ENCODE results near the gene PABPC4L.

DNA sequence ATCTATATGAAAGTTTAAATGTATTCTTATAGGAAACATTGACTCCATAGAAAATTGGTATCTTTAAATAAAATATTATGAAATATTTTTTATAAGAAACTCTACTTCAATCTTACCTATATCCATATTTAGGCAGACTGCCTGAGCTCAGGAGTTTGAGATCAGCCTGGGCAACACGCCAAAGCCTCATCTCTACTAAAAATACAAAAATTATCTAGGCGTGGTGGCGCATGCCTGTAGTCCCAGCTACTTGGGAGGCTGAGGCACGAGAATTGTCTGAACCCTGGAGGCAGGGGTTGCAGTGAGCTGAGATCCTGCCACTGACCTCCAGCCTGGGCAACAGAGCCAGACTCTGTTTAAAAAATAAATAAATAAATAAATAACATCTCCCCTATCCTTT is 47.5 kb downstream of the PABPC4L start:
- TF ChIP-seq, protein P1, sequence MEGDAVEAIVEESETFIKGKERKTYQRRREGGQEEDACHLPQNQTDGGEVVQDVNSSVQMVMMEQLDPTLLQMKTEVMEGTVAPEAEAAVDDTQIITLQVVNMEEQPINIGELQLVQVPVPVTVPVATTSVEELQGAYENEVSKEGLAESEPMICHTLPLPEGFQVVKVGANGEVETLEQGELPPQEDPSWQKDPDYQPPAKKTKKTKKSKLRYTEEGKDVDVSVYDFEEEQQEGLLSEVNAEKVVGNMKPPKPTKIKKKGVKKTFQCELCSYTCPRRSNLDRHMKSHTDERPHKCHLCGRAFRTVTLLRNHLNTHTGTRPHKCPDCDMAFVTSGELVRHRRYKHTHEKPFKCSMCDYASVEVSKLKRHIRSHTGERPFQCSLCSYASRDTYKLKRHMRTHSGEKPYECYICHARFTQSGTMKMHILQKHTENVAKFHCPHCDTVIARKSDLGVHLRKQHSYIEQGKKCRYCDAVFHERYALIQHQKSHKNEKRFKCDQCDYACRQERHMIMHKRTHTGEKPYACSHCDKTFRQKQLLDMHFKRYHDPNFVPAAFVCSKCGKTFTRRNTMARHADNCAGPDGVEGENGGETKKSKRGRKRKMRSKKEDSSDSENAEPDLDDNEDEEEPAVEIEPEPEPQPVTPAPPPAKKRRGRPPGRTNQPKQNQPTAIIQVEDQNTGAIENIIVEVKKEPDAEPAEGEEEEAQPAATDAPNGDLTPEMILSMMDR (IDR thresholded peaks at IDR 0.05) = no peak
- TF ChIP-seq POLR2A (IDR thresholded peaks at IDR 0.05) = no peak

All from vagina (tissue), 2 donors.